RKO (cell line): ENCODE results near the gene NDST4.
"Not testable (repeated sequence)": the region's sequence is repeated elsewhere in the genome, so short reads cannot be mapped to it uniquely, and the experiment has no call there.

ENCODE experiments used
- DNase-seq: peaks from one replicate; pipeline ENCODE4 v3.0.0-alpha.2; 2016; ENCODE audit warnings: low spot score

The NDST4 gene

DNA sequence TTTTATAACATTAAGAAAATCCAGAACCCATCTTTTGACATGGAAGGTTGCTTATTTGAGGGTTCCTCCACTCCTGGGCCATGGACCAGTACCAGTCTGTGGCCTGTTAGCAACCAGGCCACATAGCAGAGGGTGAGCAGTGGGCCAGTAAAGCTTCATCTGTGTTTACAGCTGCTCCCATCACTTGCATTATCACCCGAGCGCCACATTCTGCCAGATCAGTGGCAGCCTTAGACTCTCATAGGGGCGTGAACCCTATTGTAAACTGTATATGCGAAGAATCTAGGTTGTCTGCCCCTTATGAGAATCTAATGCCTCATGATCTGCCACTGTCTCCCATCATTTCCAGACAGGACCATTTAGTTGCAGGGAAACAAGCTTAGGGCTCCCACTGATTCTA is 58.6 kb downstream of the NDST4 start:
- DNase-seq, result peak; percentile 18

DNA sequence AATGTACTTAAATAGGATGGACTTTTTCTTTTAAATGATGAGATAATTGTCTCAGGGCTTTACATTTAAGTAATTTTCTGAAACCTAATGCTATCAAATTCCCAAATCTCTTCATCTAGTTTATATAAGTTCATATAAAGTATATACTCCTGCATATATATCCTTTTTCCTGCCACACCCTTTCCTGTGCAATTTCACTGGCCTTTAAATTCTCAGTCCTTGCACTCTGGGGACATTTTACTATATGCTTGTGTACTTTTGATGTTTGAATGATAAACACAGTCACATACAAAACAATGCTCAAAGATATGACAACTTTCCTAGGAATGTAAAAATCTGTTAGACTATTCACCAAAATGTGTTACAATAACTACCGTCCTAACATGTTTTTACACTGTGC is 60.1 kb downstream of the NDST4 start:
- no peak for DNase-seq

DNA sequence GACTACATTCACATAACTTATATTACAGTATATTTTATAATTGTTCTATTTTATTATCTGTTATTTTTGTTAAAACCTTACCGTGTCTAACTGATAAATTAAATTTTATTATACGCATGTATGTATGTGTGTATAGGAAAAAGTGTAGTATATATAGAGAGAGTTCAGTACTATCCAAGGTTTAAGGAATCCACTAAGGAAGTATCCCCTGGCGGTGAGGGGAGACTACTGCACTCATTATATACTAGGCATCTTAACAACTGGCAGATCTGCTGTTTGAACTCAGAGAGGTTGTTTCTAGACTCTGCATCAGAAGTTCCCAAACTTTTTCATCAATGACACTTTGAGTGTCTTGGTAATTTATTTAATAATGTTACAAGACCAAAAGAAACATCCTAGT is 70.9 kb downstream of the NDST4 start:
- DNase-seq, result no peak

DNA sequence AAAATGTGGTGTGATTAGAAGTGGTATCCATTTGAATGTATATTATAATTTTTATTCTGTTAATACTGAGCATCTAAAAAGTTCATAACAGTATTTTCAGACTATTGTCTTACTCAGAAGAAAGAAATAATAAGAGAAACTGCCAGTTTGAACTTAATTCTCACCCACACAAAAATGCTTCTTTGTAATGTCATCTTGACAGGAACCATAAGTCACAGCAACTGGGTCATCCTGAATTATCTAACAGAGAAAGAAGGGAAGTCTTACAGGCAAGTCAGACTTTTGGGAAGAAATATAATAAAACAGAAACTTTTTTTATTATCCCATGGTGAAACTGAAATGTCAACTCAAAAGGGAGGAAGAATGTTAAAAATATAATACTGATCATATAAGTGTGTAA is 83.1 kb downstream of the NDST4 start:
- DNase-seq, result no peak

DNA sequence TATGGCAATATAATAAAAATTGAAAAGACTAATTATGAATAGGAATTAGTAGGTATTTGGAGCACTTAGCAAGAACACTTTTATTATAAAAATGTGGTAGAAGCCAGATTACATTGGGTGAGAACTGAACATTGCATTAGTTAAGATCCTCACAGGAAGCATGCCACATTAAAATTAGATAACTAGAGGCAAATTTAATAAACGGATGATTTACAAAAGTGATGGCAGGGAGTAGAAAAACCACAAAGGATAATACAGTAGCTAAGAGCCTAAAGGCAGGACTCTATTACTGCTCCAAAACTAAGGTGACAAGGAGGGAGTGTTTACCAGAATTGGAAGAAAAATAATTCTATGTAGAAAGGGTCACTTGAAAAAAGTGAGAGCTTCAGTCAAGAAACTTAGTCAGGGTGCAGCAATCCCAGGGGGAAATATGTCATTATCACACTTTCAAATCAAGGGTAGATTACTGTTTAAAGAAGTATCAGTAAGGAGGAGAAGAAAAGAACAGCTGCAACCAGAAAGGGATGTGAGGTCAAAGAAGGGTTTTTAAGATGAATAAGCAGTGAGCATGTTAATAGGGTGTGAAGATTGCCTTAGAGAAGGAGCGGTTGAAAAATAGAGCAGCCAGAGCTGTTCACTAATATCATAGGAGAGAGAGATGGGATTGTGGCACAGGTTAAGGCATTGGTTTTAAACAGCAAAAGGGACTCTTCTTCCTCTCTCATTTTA is 84.6 kb downstream of the NDST4 start:
- DNase-seq, result no peak

DNA sequence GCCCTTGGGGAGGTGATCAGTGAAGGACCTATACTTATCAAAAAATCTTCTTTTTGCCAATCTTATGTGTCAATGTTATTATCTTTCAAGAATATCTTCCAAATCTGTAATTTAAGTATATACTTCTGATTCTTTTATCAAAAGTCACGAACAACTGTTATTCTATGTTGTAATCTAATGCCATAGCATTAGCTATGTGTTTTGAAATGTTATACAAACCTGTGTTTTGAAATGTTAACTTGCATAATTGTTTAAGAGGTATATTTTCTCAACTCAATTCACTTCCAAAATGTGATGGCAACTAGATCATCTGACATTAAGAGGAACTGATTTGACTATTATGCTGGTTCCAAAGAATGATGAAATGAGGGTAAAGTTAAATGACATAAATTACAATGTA is 113.5 kb downstream of the NDST4 start:
- no peak for DNase-seq

DNA sequence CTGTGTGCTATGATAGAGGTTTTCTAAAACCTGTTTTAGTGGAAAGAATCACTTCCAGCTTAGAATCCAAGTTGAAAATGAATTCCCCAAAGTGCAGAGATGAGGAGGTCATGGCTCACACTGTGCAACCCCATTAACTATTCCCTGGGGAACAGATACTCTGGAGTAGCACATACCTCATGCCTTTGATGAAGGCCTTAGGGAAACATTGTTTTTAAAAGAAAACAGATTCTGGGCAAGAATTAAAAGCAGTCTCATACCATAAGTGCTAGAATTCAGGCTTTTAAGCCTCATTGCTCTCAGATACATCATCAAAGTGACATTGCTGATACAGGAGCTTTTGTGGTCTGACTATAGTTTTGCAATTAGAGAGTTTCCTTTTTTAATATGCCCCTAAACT is 115.1 kb downstream of the NDST4 start:
- no peak for DNase-seq

DNA sequence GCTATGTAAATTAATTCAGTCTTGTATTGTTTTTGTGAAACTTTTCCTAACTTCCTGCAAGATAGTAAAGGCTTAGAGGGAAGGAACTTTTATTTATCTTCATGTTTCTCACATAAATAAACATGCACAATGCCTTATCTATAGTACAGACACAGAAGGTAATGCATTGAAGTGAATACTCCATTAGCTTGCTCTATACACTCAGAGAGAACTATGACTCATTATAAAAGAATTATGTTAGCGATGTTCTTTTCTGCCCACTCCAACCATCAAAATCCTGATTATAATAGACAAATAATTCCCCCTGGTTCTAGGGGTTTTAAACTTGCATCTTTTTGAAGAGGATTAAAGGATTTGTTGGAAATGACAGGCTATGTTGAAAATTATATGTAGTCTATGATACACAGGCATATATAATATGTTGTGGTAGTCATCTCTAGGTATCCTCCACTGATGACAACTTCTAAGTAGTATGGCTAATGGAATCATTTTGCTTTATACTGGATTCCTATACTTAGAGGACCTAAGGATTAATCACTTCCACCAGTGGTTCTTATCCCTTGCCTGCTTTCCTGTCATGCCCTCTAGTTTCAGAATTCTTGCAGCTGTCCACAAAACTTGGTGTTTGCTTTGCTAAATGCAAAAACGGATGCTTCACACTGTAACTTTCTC is 115.7 kb downstream of the NDST4 start:
- peak; percentile 42 for DNase-seq

DNA sequence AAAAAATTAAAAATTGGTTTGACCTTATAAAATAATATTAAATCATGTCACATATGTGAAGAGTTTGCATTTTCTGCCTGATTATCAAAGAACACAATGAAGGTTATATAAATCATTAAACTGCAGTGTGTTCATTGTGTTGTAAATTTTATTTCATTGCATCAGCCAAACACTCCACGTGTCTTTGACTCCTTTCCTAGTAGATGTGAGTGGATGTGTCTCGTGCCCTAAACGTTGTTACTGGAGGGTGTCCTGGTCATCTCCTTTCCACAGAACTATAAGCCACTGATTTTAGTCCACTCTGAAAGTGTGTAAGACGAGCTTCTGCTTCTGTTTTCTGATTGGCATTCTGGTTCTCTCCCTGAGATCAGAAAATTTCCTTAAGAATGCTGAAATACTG is 127.3 kb downstream of the NDST4 start:
- no peak for DNase-seq

DNA sequence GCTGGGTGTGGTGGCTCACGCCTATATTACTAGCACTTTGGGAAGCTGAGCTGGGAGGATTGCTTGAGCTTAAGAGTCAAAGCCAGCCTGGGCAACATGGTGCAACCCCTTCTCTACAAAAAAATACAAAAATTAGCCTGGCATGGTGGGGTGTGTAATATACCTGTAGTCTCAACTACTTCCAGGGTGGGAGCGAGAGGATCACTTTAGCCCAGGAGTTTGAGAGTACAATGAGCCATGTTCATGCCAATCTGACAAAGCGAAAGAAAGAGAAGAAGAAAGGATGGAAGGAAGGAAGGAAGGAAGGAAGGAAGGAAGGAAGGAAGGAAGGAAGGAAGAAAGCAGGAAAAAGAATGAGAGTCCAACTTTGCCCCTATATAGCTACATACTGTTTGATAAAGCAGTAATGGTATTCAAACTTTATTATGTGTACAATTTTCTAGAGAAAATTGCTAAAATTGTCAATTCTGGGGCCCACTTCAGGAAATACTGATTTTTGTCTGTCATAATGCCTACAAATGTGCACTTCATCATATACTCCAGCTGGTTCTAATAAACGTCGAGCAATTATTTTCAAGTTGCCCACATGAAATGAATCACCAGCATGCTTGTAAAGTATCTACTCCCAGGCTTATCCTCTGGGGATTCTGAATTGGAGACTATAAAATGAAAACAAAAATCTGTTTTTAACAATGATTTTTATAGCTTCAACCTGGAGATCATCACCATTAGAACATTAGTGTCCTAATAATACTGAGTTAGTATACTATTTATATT is 132.3 kb downstream of the NDST4 start:
- DNase-seq, result no peak

DNA sequence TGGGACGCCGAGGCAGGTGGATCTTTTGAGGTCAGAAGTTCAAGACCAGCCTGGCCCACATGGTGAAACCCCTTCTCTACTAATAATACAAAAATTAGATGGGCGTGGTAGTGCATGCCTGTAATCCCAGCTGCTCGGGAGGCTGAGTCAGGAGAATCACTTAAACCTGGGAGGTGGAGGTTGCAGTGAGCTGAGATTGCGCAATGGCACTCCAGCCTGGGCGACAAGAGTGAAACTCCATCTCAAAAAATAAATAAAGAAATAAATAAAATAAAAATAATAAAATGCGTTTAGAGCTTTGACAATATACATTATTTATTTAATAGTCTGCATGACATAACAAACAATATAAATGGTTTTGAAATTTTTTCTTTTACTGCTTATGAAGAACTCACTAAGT is 133.0 kb downstream of the NDST4 start:
- DNase-seq, result not testable (repeated sequence)

DNA sequence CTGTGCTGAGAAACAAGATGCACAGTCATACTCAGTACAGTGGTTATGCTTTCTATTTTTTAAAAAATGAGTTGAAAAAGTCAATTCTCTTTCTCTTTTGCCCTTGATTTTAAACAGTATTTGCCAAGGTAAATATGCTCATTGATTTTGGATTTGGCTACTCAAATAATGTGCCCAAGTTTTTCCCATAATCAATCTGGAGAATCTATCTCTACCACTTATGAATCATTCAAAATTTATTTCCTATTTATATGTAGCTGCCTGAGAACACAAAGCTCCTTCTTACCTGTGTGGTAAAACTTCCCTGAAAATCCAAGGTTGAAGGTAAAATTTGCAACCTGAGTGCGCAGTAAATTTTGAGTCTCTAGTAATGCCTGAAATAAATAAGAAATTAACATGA is 136.5 kb downstream of the NDST4 start:
- no peak for DNase-seq

DNA sequence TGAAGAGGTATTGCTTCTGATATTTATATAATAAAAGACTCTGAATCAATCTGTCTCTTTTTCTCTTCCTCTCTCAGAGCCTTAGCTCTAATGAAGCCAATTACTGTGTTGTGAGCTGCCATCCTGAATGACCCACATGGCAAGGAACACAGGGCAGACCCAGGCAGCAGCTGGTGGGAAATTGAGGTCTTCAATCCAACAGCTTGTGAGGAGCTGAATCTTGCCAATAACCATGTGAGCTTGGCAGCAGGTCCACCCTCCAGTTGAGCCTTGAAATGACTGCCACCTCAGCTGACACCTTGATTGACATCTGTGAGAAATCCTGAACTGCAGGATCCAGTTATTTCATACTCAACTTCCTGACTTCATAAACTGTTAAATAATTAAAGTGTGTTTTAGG is 149.4 kb downstream of the NDST4 start:
- no peak for DNase-seq

DNA sequence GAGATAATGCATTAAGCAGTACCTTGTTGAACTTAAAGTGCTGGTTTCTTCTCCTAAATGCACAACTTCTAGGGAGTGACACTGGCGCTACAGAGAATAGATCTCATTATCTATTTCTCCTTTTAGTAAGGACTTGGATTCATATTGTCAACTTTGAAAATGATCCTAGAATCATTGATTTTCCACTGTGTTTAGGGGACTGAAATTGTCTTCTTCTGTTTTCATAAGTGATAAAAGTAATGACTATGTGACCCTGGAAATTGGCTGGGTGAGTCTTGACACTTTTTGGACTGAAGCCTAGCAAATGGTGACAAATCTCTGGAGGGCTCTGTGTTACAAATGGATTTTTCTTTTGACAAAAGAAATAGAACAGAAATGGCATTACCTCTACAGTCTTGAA is 167.8 kb downstream of the NDST4 start:
- DNase-seq, result no peak

DNA sequence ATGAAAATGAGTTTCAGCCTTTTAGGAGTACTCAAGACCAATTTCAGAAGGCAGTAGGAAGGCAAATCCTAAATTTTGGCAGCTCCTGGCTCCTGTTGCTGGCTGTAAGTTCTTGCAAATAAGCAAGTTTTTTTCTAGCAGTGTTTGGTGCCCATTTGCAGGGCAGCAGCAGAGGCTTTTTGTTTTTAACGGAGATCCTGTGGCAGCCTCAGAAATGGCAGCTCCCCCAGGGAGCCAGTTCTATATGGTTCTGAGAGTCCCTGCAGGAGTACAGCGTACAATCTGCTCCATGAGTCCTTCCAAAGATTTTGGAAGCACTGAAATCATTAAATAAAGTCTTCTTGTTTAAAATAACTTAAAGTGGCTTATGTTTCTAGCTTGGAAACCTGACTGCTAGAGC is 171.9 kb downstream of the NDST4 start:
- no peak for DNase-seq

DNA sequence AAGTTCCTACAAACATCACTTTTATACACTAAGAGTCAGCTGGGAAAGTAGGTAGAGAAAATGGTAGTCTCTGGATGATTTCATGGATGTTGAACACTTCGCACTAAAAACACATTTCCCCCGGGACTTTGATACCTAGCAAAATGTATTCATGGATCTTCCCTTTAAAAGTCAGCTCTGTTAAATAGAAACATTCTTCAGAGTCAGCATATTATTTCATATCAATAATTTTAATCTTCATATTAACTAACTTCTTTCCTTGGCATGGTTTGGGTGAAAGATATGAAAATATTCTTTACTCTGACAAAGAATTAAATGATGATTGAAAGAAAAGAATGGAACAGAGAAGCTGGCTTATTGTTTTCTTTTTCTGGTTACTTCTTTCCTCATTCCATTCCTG is 185.5 kb downstream of the NDST4 start:
- DNase-seq, result no peak

DNA sequence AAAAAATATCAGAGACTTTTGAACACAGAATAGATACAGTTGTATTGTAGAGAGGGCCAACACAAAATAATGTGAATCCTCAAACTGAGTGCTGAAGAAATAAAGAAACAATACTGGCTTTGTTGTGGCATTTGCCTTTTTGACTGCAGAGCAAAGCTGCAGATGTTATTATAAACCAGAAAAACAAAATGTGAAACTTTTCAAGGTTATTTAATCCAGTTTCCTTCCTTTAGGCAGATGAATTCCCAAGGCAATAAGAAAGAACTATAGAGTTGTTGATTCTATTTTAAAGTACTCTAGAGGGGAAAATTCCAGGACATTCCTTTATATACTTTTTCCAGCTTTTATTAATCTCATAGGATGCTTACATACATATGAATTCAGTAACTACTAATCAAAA is 186.8 kb downstream of the NDST4 start:
- no peak for DNase-seq

DNA sequence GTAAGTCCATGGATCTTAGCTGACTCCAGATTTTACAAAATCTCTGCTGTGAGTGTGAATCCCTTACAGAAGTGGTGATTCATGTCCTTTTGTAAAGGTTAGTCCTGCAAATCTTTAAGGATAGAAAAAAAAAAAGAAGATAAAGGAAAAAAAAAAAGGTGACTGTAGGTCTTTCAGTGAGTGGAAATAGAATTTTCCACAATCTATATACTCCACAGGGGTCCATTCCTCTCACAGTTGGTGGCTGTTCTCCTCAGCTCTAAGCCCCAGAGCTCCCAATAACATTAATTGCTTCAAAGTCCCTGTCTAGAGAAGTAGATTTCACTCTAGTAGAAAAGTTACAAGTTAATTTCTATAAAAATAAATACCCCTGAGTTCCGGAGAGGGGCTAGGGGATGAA is 189.1 kb downstream of the NDST4 start:
- DNase-seq, result no peak

DNA sequence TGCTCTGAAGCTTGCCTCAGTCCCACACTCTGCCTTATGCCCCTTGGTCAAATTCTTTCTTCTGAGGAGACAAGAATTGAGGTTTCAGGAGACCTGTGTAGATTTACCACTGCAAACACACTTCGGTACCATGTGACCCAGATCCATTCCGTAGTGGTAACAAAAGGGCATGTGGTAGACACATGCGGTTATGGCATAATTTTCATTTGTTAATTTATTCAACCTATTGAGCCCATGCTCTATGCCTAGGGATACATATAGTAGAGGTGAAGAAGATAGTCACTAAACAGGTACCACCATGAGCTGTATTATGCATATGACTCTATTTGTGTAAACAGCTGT is 190.9 kb downstream of the NDST4 start:
- no peak for DNase-seq

DNA sequence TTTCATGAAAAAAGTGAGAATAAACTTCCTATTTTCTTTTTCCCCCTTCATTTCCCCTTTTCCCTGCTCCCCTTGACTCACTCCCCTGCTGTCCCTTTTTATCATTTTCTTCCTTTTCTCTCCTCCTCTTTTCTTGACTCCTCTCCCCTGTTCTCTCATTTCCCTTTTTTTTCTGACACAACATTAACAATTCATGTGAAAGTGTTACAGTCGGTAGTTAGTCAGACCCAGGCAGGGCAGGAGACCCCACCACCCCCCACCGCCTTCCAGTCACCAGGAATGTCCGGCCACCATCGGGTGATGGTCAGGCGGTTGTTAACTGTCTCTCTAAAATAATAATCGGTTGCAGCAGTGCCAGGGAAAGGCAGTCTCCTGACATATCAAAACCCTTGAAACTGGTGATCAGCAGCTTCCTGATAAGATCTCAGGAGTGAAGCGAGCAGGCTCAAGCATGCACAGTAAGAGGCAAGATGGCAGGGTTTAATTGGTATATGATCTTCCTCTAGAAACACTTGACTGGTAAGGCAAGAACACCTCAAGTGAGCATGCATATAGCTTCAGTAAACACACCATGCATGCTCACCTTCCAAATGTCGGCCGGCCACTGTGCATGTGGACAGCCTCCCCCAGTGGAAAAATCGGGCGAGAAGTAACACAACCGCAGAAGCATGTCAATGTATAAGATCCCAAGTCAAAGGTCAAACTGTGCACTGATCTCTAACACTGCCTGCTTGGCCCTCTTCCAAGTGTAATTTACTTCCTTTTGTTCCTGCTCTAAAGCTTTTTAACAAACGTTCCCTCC is 191.4 kb downstream of the NDST4 start:
- DNase-seq, result no peak

DNA sequence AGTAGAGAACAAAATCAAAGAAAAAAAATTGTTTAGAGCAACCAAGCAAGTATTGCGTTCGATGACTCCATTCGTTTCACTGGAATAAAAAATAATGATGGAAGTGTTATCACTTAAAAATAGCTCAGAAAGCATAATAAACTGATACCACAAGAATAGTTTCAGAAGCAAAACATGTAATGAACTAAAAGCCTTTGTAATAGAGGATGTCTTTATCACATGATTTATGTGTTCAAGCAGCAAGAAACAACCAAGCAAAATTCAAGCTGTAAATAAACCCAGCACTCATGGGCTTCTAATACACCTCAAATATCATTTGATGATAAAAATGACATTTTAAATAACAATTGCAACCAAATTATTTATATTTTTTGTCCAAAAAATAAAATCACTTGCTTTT is 192.2 kb downstream of the NDST4 start:
- DNase-seq, result no peak

DNA sequence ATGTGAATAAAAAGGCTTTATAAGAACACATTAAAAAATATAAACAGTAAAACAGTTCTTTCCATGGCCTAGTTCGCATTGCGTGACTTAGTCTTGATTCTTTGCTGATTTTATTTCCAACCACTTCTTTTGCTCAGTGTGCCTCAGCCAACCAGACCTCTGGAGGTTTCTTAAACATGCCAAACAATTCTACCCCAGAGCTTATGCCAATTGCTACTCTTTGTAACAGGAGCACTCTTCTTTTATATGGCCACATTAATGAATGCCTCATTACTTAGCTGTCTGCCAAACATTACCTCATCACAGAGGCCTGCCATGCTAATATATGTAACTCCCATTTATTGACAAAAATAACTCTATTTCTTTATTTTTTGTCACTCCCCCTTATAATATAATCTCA is 202.3 kb downstream of the NDST4 start:
- DNase-seq, result no peak

DNA sequence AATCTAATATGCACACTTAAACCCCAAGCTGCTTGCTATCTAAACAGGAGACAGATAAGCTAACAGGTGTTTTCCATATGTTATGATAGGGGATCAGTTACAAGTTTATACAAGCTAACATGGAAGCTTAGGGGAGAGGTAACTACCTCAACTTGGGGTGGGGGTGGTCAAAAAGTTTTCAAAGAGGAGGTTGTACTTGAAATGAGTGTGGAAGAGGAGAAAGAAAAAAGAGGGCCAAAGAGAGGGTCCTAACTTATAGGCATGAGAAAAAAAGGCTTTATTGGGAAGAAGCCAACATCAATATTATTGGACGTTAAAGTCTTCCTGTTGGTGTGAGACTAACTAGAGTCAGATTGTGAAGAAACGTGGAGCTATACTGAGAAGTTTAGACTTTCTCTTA is 205.9 kb downstream of the NDST4 start:
- DNase-seq, result no peak
